Measurements from ENCODE around the gene TNFSF11. TPM values are rescaled to one million over a fixed set of nuclear protein-coding genes. Genes with fewer than 3 reads are reported as not detected.

The TNFSF11 gene
- total and polyA plus RNA-seq, 2 experiments from 2014 or later = 9.9 TPM

GRCh38 chr13:42547612-42548011 is 26.3 kb upstream of the TNFSF11 start:
- Mint-ChIP-seq H3K9me3 (no peaks in the 10 kb centered on the region), H3K4me3 (no peak overlapping the region), H3K36me3 (ENCODE audit: low read depth) (no peaks in the 10 kb centered on the region), H3K4me1 (peaks cover 17% of the 10 kb centered on the region; the same call in 2 of the 3 replicates), H3K27ac (no peak overlapping the region), H3K27me3 (ENCODE audit: insufficient read depth, low read depth, poor library complexity) (peaks cover 7% of the 10 kb centered on the region)
- Histone ChIP-seq H3K4me3 (no peak overlapping the region), H3F3A (replicated peaks; ENCODE audit: low read depth) (no peaks in the 10 kb centered on the region), H2AFZ (no peak overlapping the region), H3K27ac (ENCODE audit: low read depth) (no peak overlapping the region), H3K4me2 (no peak overlapping the region), H3K4me1 (ENCODE audit: insufficient read depth) (peaks cover 6% of the 10 kb centered on the region; the same call in 1 of the 2 replicates), H3K27me3 (ENCODE audit: insufficient read depth) (no peaks in the 10 kb centered on the region), H3K79me2 (replicated peaks; ENCODE audit: insufficient read depth) (no peaks in the 10 kb centered on the region), H3K36me3 (ENCODE audit: insufficient read depth) (no peaks in the 10 kb centered on the region), H3K9me2 (ENCODE audit: insufficient read depth) (peaks cover 19% of the 10 kb centered on the region; the same call in 1 of the 2 replicates), H4K20me1 (replicated peaks; ENCODE audit: insufficient read depth) (no peaks in the 10 kb centered on the region)
- TF ChIP-seq REST (IDR thresholded peaks at IDR 0.05; ENCODE audit: unreplicated experiment) (no peak), ETS1 (IDR thresholded peaks at IDR 0.05) (no peak), CREB1 (CRISPR knock-in tag; IDR thresholded peaks at IDR 0.05; ENCODE audit: low read depth) (no peak), CTCF (conservative IDR thresholded peaks at IDR 0.05; ENCODE audit: low read depth in 2 of 2) (no peak), EZH2 (IDR thresholded peaks at IDR 0.05; ENCODE audit: low read depth, unreplicated experiment) (no peak), STAT1 (IDR thresholded peaks at IDR 0.05; ENCODE audit: unreplicated experiment) (no peak), NANOG (IDR thresholded peaks at IDR 0.05; ENCODE audit: borderline replicate concordance) (no peak), ZNF114 (CRISPR knock-in tag; IDR thresholded peaks at IDR 0.05) (no peak), POLR2AphosphoS5 (IDR thresholded peaks at IDR 0.05; ENCODE audit: low read depth) (no peak), ZNF462 (CRISPR knock-in tag; IDR thresholded peaks at IDR 0.05) (no peak), JUNB (IDR thresholded peaks at IDR 0.05; ENCODE audit: unreplicated experiment) (no peak)
- DNase-seq (ENCODE audit: low spot score) (no peak), ATAC-seq (no peak)
